ENCODE measurements around the gene SLC12A7.

Gene SLC12A7

GRCh38 chr5:1036504-1037122 lies 75.2 kb downstream of the SLC12A7 start:
- Histone ChIP-seq H3K27ac (ENCODE audit: low read depth in 2 of 2, low read length in 2 of 2) (no peak overlapping the region), H3K4me1 (ENCODE audit: control insufficient read depth in 2 of 2, insufficient read depth in 2 of 2, low read length in 2 of 2) (no peaks in the 10 kb centered on the region), H3K36me3 (ENCODE audit: control insufficient read depth in 2 of 2, insufficient read depth in 2 of 2, low read length in 2 of 2) (no peaks in the 10 kb centered on the region), H3K9ac (ENCODE audit: low read depth in 1 of 2, low read length in 2 of 2) (no peak overlapping the region), H3K9me3 (ENCODE audit: control insufficient read depth in 2 of 2, low read length in 2 of 2) (no peaks in the 10 kb centered on the region), H3K27me3 (ENCODE audit: control insufficient read depth in 2 of 2, insufficient read depth in 2 of 2, low read length in 2 of 2) (no peaks in the 10 kb centered on the region), H3K4me3 (ENCODE audit: low read length in 2 of 2) (no peak overlapping the region)

DNA sequence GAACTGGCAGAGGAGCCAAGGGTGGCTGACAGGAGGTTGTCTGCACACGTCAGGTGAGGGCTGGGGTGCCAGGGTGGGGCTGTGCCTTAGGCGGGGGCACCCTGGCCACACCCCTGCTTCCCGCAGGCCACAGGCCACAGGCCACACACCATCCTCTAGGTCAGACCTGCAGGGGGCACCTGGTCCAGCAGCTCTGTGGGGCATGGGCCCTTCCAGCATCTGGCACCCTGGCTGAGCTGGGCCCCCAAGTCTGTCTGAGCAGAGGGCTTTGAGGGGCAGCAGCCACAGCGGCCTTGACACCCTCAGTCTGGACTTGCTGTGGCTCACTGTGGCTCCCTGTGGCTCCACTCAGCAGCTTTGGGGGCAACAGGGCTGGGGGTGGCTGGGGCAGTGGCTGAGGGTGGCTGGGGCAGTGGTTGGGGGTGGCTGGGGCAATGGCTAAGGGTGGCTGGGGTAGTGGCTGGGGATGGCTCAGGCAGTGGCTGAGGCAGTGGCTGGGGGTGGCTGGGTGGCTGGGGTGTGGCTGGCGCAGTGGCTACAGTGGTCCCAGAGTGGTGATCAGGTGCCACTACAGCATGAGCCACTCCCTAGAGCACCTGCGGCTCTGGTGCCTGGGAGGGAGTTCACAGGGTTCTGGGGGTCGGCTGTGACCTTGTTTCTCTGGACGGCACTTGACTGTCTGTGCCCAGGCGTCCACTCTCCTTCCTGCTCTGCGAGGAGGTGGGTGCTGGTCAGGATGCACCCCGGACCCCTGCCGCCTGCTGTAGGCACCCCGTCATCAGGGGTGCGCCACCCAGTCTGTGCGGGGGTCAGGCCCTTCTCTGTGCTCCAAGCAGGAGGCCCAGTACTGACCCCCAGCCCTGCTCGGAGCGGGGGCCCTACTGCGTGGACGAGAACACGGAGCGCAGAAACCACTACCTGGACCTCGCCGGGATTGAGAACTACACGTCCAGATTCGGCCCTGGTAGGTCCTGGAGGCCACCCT lies 76.2 kb downstream of the SLC12A7 start:
- no peak overlapping the region for H3K27ac ChIP-seq (ENCODE audit: low read depth in 2 of 2, low read length in 2 of 2)
- H3K9me3 ChIP-seq (ENCODE audit: control insufficient read depth in 2 of 2, low read length in 2 of 2) = no peaks in the 10 kb centered on the region
- H3K4me3 ChIP-seq (ENCODE audit: low read length in 2 of 2) = no peak overlapping the region
- no peaks in the 10 kb centered on the region for H3K36me3 ChIP-seq (ENCODE audit: control insufficient read depth in 2 of 2, insufficient read depth in 2 of 2, low read length in 2 of 2)
- no peak overlapping the region for H3K9ac ChIP-seq (ENCODE audit: low read depth in 1 of 2, low read length in 2 of 2)
- H3K4me1 ChIP-seq (ENCODE audit: control insufficient read depth in 2 of 2, insufficient read depth in 2 of 2, low read length in 2 of 2) = no peaks in the 10 kb centered on the region
- H3K27me3 ChIP-seq (ENCODE audit: control insufficient read depth in 2 of 2, insufficient read depth in 2 of 2, low read length in 2 of 2) = no peaks in the 10 kb centered on the region

DNA sequence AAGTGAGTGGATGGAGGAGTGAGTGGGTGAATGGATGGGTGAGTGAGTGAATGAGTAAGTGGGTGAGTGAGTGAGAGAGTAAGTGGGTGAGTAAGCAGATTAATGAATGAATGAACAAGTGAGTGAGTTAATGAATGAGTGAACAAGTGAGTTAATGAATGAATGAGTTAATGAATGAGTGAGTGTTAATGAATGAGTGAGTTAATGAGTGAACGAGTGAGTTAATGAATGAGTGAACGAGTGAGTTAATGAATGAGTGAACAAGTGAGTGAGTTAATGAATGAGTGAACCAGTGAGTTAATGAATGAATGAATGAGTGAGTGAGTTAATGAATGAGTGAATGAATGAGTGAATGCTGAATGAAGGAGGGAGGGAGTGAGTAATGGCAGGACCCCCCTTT lies 76.9 kb downstream of the SLC12A7 start:
- H3K4me3 ChIP-seq (ENCODE audit: low read length in 2 of 2) = no peak overlapping the region
- no peaks in the 10 kb centered on the region for H3K36me3 ChIP-seq (ENCODE audit: control insufficient read depth in 2 of 2, insufficient read depth in 2 of 2, low read length in 2 of 2)
- no peaks in the 10 kb centered on the region for H3K9me3 ChIP-seq (ENCODE audit: control insufficient read depth in 2 of 2, low read length in 2 of 2)
- H3K27ac ChIP-seq (ENCODE audit: low read depth in 2 of 2, low read length in 2 of 2) = no peak overlapping the region
- no peaks in the 10 kb centered on the region for H3K27me3 ChIP-seq (ENCODE audit: control insufficient read depth in 2 of 2, insufficient read depth in 2 of 2, low read length in 2 of 2)
- H3K4me1 ChIP-seq (ENCODE audit: control insufficient read depth in 2 of 2, insufficient read depth in 2 of 2, low read length in 2 of 2) = no peaks in the 10 kb centered on the region
- no peak overlapping the region for H3K9ac ChIP-seq (ENCODE audit: low read depth in 1 of 2, low read length in 2 of 2)

DNA sequence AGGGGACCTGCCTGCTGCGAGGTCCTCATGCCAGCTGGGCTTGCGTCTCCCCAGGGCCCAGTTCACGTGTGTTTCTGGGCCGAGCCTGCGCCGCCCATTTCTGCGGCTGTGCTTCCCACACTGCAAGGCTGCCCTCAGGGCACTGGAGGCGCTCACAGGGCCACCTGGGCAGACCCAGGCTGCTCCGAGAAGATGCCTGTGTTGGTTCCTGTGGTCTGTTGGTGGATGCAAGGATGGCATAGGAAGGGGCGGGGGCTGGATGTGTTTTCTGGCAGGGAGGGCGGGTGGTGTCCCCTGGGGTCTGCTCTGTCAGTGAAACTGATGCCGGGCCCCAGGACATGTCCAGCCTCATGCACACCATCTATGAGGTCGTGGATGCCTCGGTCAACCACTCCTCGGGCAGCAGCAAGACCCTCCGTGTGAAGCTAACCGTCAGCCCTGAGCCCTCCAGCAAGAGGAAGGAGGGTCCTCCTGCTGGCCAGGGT lies 77.4 kb downstream of the SLC12A7 start:
- H3K27ac ChIP-seq (ENCODE audit: low read depth in 2 of 2, low read length in 2 of 2) = no peak overlapping the region

DNA sequence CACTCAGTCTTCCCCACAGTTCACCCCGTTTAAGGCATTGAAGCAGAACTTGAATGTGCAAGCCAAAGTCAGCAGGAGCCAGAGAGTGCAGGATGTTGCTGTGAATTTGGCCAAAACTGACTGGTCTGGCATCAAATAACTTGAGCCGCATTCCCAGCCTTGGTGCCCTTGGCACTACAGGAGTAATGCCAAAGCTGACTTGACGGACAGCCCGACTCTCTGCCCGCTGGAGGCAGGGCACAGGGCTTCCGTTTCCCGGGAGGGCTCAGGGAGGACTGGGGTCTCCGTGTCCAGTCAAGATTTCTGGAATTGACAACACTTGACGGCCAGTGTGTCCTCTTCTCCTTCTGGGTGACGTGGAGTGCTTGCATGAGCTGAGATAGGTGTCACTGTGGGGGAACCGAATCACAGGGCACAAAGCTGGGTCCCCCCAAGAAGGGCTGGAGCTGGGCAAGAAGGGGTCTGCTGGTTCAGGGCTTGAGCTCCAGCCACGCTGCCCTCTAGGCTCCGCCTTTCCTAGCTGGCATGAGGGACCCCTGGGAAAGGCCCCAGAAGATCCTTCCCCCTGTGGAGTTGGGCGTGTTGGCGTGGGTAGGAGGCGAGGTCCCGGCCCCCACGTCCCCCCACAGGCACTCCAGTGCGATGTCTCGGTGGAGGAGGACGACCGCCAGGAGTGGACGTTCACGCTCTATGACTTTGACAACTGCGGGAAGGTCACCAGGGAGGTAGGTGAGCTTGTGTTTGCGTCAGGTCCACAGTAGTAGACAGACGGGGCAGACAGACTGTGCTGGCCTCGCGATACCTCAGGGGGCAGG lies 78.0 kb downstream of the SLC12A7 start:
- Histone ChIP-seq H3K36me3 (ENCODE audit: control insufficient read depth in 2 of 2, insufficient read depth in 2 of 2, low read length in 2 of 2) (no peaks in the 10 kb centered on the region), H3K9ac (ENCODE audit: low read depth in 1 of 2, low read length in 2 of 2) (no peak overlapping the region)

More for the DNA sequence above, 77.4 kb downstream of the SLC12A7 start:
- Histone ChIP-seq H3K9ac (ENCODE audit: low read depth in 1 of 2, low read length in 2 of 2) (no peak overlapping the region), H3K27me3 (ENCODE audit: control insufficient read depth in 2 of 2, insufficient read depth in 2 of 2, low read length in 2 of 2) (no peaks in the 10 kb centered on the region), H3K4me3 (ENCODE audit: low read length in 2 of 2) (no peak overlapping the region), H3K4me1 (ENCODE audit: control insufficient read depth in 2 of 2, insufficient read depth in 2 of 2, low read length in 2 of 2) (no peaks in the 10 kb centered on the region), H3K9me3 (ENCODE audit: control insufficient read depth in 2 of 2, low read length in 2 of 2) (no peaks in the 10 kb centered on the region), H3K36me3 (ENCODE audit: control insufficient read depth in 2 of 2, insufficient read depth in 2 of 2, low read length in 2 of 2) (no peaks in the 10 kb centered on the region)

DNA sequence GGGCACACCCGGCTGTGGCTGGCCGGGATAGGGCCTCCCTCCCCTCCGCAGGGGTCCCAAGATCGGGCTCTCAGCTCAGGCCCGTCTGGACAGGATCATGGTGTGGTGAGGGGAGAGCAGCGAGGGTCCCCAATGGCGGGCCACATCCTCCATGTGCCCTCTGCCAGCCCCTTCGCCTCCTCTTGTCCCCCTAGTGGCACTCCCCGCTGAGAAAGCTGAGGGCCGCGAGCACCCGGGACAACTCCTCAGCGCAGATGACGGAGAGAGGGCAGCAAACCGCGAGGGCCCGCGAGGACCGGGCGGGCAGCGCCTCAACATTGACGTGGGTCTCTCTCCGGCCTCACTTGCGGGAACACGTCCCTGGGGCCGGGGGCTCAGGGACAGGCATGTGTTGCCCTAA lies 78.7 kb downstream of the SLC12A7 start:
- Histone ChIP-seq H3K9ac (ENCODE audit: low read depth in 1 of 2, low read length in 2 of 2) (no peak overlapping the region), H3K9me3 (ENCODE audit: control insufficient read depth in 2 of 2, low read length in 2 of 2) (no peaks in the 10 kb centered on the region), H3K4me3 (ENCODE audit: low read length in 2 of 2) (no peak overlapping the region), H3K4me1 (ENCODE audit: control insufficient read depth in 2 of 2, insufficient read depth in 2 of 2, low read length in 2 of 2) (no peaks in the 10 kb centered on the region), H3K36me3 (ENCODE audit: control insufficient read depth in 2 of 2, insufficient read depth in 2 of 2, low read length in 2 of 2) (no peaks in the 10 kb centered on the region), H3K27ac (ENCODE audit: low read depth in 2 of 2, low read length in 2 of 2) (no peak overlapping the region), H3K27me3 (ENCODE audit: control insufficient read depth in 2 of 2, insufficient read depth in 2 of 2, low read length in 2 of 2) (no peaks in the 10 kb centered on the region)

More for the DNA sequence above, 78.0 kb downstream of the SLC12A7 start:
- Histone ChIP-seq H3K27me3 (ENCODE audit: control insufficient read depth in 2 of 2, insufficient read depth in 2 of 2, low read length in 2 of 2) (no peaks in the 10 kb centered on the region), H3K4me3 (ENCODE audit: low read length in 2 of 2) (no peak overlapping the region), H3K4me1 (ENCODE audit: control insufficient read depth in 2 of 2, insufficient read depth in 2 of 2, low read length in 2 of 2) (no peaks in the 10 kb centered on the region), H3K27ac (ENCODE audit: low read depth in 2 of 2, low read length in 2 of 2) (no peak overlapping the region), H3K9me3 (ENCODE audit: control insufficient read depth in 2 of 2, low read length in 2 of 2) (no peaks in the 10 kb centered on the region)

DNA sequence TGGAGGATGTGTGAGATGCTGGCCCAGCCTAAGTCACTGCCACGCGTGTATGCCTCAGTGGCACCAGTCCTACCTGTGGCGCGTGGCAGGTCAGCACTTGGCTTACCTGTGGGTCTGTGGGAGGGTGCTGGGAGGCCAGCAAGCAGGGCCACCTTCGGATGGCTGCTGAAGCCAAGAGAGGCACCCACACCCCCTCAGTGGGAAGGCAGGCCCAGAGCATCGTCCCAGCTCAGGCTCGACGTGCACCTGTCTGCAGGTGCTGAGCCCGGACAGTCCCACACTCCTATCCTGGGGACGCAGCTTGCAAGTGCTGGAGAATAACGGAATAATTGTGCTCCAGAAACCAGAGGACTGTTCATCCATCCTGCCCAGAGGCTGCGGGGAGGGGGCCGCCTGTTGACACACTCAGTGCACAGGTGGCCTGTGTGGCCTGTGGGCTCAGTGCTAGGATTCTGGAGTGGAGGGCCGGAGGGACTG lies 79.3 kb downstream of the SLC12A7 start:
- Histone ChIP-seq H3K27ac (ENCODE audit: low read depth in 2 of 2, low read length in 2 of 2) (no peak overlapping the region), H3K9ac (ENCODE audit: low read depth in 1 of 2, low read length in 2 of 2) (no peak overlapping the region), H3K27me3 (ENCODE audit: control insufficient read depth in 2 of 2, insufficient read depth in 2 of 2, low read length in 2 of 2) (no peaks in the 10 kb centered on the region), H3K4me1 (ENCODE audit: control insufficient read depth in 2 of 2, insufficient read depth in 2 of 2, low read length in 2 of 2) (no peaks in the 10 kb centered on the region), H3K4me3 (ENCODE audit: low read length in 2 of 2) (no peak overlapping the region), H3K9me3 (ENCODE audit: control insufficient read depth in 2 of 2, low read length in 2 of 2) (no peaks in the 10 kb centered on the region), H3K36me3 (ENCODE audit: control insufficient read depth in 2 of 2, insufficient read depth in 2 of 2, low read length in 2 of 2) (no peaks in the 10 kb centered on the region)

DNA sequence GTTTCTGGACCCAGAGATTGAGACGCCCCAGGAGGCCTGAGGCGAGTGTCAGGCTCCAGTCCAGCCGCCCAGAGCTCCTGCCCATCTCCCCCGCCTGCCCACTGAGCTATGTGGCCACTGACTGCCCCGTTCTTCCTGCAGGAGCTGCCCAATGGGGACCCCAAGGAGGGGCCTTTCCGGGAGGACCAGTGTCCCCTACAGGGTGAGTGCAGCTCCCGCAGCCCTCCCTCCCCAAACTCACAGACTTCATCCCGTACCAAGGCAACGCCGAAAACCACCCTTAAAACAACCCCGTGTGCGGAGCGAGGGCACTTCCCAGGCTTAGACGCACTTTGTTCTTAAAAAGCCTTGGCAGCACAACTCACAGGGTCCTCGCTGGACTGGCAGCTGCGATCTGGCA lies 79.9 kb downstream of the SLC12A7 start:
- Histone ChIP-seq H3K36me3 (ENCODE audit: control insufficient read depth in 2 of 2, insufficient read depth in 2 of 2, low read length in 2 of 2) (no peaks in the 10 kb centered on the region), H3K4me3 (ENCODE audit: low read length in 2 of 2) (no peak overlapping the region), H3K4me1 (ENCODE audit: control insufficient read depth in 2 of 2, insufficient read depth in 2 of 2, low read length in 2 of 2) (no peaks in the 10 kb centered on the region), H3K27ac (ENCODE audit: low read depth in 2 of 2, low read length in 2 of 2) (no peak overlapping the region), H3K9ac (ENCODE audit: low read depth in 1 of 2, low read length in 2 of 2) (no peak overlapping the region), H3K9me3 (ENCODE audit: control insufficient read depth in 2 of 2, low read length in 2 of 2) (no peaks in the 10 kb centered on the region), H3K27me3 (ENCODE audit: control insufficient read depth in 2 of 2, insufficient read depth in 2 of 2, low read length in 2 of 2) (no peaks in the 10 kb centered on the region)

GRCh38 chr5:1031306-1031959 lies 80.4 kb downstream of the SLC12A7 start:
- Histone ChIP-seq H3K4me1 (ENCODE audit: control insufficient read depth in 2 of 2, insufficient read depth in 2 of 2, low read length in 2 of 2) (no peaks in the 10 kb centered on the region), H3K4me3 (ENCODE audit: low read length in 2 of 2) (no peak overlapping the region), H3K9me3 (ENCODE audit: control insufficient read depth in 2 of 2, low read length in 2 of 2) (no peaks in the 10 kb centered on the region), H3K9ac (ENCODE audit: low read depth in 1 of 2, low read length in 2 of 2) (no peak overlapping the region), H3K27ac (ENCODE audit: low read depth in 2 of 2, low read length in 2 of 2) (no peak overlapping the region), H3K27me3 (ENCODE audit: control insufficient read depth in 2 of 2, insufficient read depth in 2 of 2, low read length in 2 of 2) (no peaks in the 10 kb centered on the region), H3K36me3 (ENCODE audit: control insufficient read depth in 2 of 2, insufficient read depth in 2 of 2, low read length in 2 of 2) (no peaks in the 10 kb centered on the region)

All from mucosa of rectum (tissue), 2 donors.